Large intestine (tissue), 3 donors: ENCODE data around the gene AZU1. TPM values are rescaled to one million over a fixed set of nuclear protein-coding genes. Genes with fewer than 3 reads are reported as not detected.
A peak's percentile ranks its signal among the peaks of the same experiment; 100 is the strongest.

Experiments used
- DNase-seq, 2 donors: peaks; one replicate each; pipeline versions ENCODE4 v3.0.0 to v3.0.0-alpha.2; 2013
- H3K27ac ChIP-seq: one replicate; pipeline ENCODE4 v1.5.1; 2013; ENCODE audit warnings: low read length
- H3K27me3 ChIP-seq: 2 replicates; pipeline ENCODE4 v1.6.1; 2013; ENCODE audit warnings: low read length; ENCODE audit not compliant: control insufficient read depth, insufficient read depth
- H3K36me3 ChIP-seq: 2 replicates; pipeline ENCODE4 v1.6.1; 2013; ENCODE audit warnings: low read length; ENCODE audit not compliant: control insufficient read depth, insufficient read depth
- H3K4me1 ChIP-seq: one replicate; pipeline ENCODE4 v1.6.1; 2013; ENCODE audit warnings: low read length; ENCODE audit not compliant: control insufficient read depth, insufficient read depth
- H3K4me3 ChIP-seq: one replicate; pipeline ENCODE4 v1.5.1; 2013; ENCODE audit warnings: low read length
- H3K9me3 ChIP-seq: one replicate; pipeline ENCODE4 v1.6.1; 2013; ENCODE audit warnings: mild to moderate bottlenecking, low read depth, low read length, moderate library complexity; ENCODE audit not compliant: control insufficient read depth
- WGBS: methylation state at CpG from one replicate; pipeline ENCODE4 v1.1.5; 2013; ENCODE audit warnings: low lambda C conversion rate; ENCODE audit not compliant: insufficient coverage; 5-methylcytosine and 5-hydroxymethylcytosine counted together
- polyA plus RNA-seq: library from polyadenylated mRNA; unstranded; fragments of 120-200 nt; gene quantifications from one replicate; pipeline ENCODE4 v1.2.1, GENCODE V29; 2013

Gene AZU1
- polyA plus RNA-seq, 1 donor: 0.33 TPM

GRCh38 chr19:858868-859843 is 31.5 kb downstream of the AZU1 start, which contains the start of gene CFD:
TSS of gene CFD (plus strand) at chr19:859664. CDS start at chr19:859690, 26 bp downstream.
- WGBS: no CpG with 5 or more reads among the region's 24 CpGs
- DNase-seq: no peak
- Histone ChIP-seq H3K36me3 (no peaks in the 10 kb centered on the region), H3K27ac (no peak within 1 kb of the TSS), H3K9me3 (peaks cover 24% of the 10 kb centered on the region), H3K4me3 (peak within 1 kb of the TSS; percentile 34), H3K4me1 (peaks cover 13% of the 10 kb centered on the region), H3K27me3 (peaks cover 27% of the 10 kb centered on the region)

DNA sequence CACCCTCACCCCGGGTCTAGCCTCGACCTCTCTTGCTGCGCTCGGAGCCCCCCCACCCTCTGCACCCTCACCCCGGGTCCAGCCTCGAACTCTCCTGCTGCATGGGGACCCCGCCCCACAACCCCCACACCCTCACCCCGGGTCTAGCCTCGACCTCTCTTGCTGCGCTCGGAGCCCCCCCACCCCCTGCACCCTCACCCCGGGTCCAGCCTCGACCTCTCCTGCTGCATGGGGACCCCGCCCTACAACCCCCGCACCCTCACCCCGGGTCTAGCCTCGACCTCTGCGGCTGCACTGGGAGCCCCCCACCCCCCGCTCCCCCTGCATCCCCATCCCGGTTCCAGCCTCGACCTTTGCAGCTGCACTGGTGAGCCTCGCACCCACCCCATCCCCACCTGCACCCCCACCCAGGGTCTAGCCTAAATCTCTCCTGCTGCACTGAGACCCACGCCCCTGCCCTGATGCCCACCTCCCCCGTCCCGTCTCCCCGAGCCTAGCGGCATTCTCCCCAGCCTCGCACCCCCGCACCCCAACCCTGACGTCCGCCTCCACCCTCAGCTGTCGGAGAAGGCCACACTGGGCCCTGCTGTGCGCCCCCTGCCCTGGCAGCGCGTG is 33.6 kb downstream of the AZU1 start:
- Histone ChIP-seq H3K27me3 (peaks cover 25% of the 10 kb centered on the region), H3K4me1 (peaks cover 13% of the 10 kb centered on the region), H3K4me3 (no peak overlapping the region), H3K36me3 (no peaks in the 10 kb centered on the region), H3K27ac (no peak overlapping the region), H3K9me3 (peaks cover 21% of the 10 kb centered on the region)
- no CpG with 5 or more reads among the region's 35 CpGs for WGBS
- DNase-seq: no peak

- peak; percentile 70 to 74 for DNase-seq
- no peaks in the 10 kb centered on the region for H3K36me3 ChIP-seq
- H3K27me3 ChIP-seq: peaks cover 25% of the 10 kb centered on the region
- no peak overlapping the region for H3K27ac ChIP-seq
- no CpG with 5 or more reads among the region's 60 CpGs for WGBS
- peaks cover 13% of the 10 kb centered on the region for H3K4me1 ChIP-seq
- no peak overlapping the region for H3K4me3 ChIP-seq
- peaks cover 21% of the 10 kb centered on the region for H3K9me3 ChIP-seq
These were observed 34.3 kb downstream of the AZU1 start for GRCh38 chr19:861756-862580.

DNA sequence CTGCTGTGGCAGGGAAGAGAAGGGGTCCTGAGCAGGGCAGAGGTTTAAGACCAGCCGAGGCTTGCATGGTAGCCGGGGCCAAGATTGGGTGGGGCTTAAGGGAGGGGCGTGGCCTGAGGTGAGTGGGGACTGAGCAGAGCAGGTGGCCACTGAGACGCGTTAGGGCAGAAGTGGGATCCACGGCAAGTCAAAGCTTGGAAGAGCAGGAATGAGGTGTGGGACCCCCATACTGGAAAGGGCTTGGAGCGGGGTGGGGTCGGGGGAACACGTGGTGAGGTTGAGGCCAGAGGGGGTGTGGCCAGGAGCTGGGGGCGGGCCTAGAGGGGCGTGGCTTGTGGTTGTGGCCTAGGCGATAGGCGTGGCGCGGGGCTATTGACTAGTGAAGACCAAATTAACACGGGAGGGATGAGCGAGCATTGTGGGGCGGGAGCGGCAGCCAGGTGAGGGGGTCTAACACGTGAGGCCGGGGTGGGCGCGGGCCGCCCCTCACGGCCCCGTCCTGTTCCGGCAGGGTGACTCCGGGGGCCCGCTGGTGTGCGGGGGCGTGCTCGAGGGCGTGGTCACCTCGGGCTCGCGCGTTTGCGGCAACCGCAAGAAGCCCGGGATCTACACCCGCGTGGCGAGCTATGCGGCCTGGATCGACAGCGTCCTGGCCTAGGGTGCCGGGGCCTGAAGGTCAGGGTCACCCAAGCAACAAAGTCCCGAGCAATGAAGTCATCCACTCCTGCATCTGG is 35.1 kb downstream of the AZU1 start:
- peak; percentile 42 to 51 for DNase-seq
- H3K27ac ChIP-seq: no peak overlapping the region
- no peak overlapping the region for H3K4me3 ChIP-seq
- H3K27me3 ChIP-seq: peaks cover 25% of the 10 kb centered on the region
- peaks cover 22% of the 10 kb centered on the region for H3K9me3 ChIP-seq
- H3K36me3 ChIP-seq: peaks cover 6% of the 10 kb centered on the region
- H3K4me1 ChIP-seq: peaks cover 13% of the 10 kb centered on the region
- WGBS: no CpG with 5 or more reads among the region's 48 CpGs

DNA sequence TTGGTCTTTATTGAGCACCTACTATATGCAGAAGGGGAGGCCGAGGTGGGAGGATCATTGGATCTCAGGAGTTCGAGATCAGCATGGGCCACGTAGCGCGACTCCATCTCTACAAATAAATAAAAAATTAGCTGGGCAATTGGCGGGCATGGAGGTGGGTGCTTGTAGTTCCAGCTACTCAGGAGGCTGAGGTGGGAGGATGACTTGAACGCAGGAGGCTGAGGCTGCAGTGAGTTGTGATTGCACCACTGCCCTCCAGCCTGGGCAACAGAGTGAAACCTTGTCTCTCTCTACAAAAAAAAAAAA is 35.6 kb downstream of the AZU1 start:
- Histone ChIP-seq H3K4me3 (no peak overlapping the region), H3K9me3 (peaks cover 27% of the 10 kb centered on the region), H3K27ac (no peak overlapping the region), H3K27me3 (peaks cover 25% of the 10 kb centered on the region), H3K36me3 (peaks cover 11% of the 10 kb centered on the region), H3K4me1 (peaks cover 13% of the 10 kb centered on the region)
- WGBS: no CpG with 5 or more reads among the region's 7 CpGs
- no peak for DNase-seq

DNA sequence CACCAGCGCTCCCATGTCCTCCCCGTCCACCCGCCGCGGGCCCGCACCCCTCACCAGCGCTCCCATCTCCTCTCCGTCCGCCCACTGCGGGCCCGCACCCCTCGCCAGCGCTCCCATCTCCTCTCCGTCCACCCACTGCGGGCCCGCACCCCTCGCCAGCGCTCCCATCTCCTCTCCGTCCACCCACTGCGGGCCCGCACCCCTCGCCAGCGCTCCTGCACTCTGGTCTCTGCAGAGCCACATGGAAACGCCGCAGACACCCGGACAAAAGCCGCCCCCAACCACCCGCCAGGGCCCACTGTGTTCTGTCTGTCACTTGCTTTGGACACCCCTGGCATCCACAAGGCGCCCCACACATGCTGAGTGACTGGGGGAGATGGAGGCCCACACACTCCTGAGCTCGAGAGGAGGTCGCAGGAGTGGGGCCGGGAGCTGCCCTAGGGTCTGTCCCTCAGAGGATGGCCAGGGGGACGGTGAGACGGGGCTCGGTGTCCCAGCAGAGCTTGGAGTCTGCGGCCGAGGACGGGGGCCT is 39.2 kb downstream of the AZU1 start:
- H3K4me1 ChIP-seq: peaks cover 4% of the 10 kb centered on the region
- no peak overlapping the region for H3K27ac ChIP-seq
- peaks cover 7% of the 10 kb centered on the region for H3K27me3 ChIP-seq
- WGBS: 20% methylated on average over 1 of the region's 38 CpGs
- no peak overlapping the region for H3K4me3 ChIP-seq
- peaks cover 19% of the 10 kb centered on the region for H3K9me3 ChIP-seq
- peaks cover 40% of the 10 kb centered on the region for H3K36me3 ChIP-seq
- DNase-seq: no peak

GRCh38 chr19:867301-867793 is 39.7 kb downstream of the AZU1 start:
- Histone ChIP-seq H3K4me1 (peaks cover 4% of the 10 kb centered on the region), H3K27ac (no peak overlapping the region), H3K27me3 (peaks cover 7% of the 10 kb centered on the region), H3K9me3 (peaks cover 19% of the 10 kb centered on the region), H3K36me3 (peaks cover 45% of the 10 kb centered on the region), H3K4me3 (no peak overlapping the region)
- no peak for DNase-seq
- WGBS: no CpG with 5 or more reads among the region's 16 CpGs

DNA sequence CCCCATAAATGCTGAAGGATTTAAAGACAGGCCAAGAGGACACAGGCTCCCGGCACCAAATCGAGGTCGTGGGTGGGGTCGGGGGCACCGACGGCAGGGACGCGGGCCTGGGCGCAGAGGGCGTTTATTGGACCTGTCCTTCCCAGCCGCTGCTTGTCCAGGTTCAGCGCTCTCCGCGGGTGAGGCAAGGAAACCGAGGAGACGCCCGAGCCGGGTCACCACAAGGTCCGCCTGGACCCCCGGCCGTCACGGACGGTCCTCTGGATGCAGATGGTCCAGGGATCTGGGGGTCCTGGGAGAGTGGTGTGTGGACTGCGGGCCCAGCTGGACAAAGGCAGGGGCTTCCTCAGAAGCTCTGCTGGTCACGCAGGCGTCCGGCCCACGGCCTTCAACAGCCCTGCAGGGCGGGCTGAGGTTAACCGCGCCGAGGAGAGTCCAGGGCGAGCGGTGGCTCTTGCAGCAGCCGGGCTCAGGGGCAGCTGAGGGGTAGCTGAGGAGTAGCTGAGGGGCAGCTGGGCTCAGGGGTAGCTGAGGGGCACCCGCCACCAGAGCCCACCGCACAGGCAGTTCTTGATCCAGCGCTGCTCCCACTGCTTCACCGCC is 40.3 kb downstream of the AZU1 start:
- Histone ChIP-seq H3K4me1 (no peaks in the 10 kb centered on the region), H3K36me3 (peaks cover 46% of the 10 kb centered on the region), H3K27me3 (peaks cover 2% of the 10 kb centered on the region), H3K27ac (no peak overlapping the region), H3K9me3 (peaks cover 16% of the 10 kb centered on the region), H3K4me3 (no peak overlapping the region)
- DNase-seq: no peak
- no CpG with 5 or more reads among the region's 39 CpGs for WGBS

- H3K4me3 ChIP-seq: no peak overlapping the region
- WGBS: no CpG with 5 or more reads among the region's 34 CpGs
- H3K4me1 ChIP-seq: no peaks in the 10 kb centered on the region
- no peak for DNase-seq
- H3K27ac ChIP-seq: no peak overlapping the region
- H3K9me3 ChIP-seq: peaks cover 14% of the 10 kb centered on the region
- peaks cover 50% of the 10 kb centered on the region for H3K36me3 ChIP-seq
- H3K27me3 ChIP-seq: no peaks in the 10 kb centered on the region
These were observed 41.0 kb downstream of the AZU1 start for GRCh38 chr19:868458-869244.
